ENCODE data around the gene HOTAIR. TPM values are rescaled to one million over a fixed set of nuclear protein-coding genes. Genes with fewer than 3 reads are reported as not detected.

HOTAIR gene
- total RNA-seq, 1 donor, result not detected

DNA sequence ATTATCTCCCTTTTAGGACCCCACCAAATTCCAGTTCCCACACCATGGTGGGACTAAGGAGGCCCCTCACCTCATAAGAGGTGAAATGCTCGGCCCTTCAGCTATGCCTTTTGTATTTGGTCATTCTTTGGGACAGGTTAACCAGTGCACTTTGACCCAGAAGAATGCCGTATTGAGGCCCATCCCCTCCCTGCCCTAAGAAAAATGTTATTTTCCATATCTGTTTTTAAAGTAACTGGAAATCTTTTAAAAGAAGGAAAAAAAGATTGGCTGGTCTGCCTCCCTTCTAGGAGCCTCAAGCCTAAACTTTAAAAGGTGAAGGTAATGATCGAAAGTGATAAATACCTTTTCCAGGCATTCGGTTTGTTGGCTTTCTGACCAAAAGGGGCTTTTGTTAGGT, 41.8 kb downstream of the HOTAIR start:
- TF ChIP-seq, protein P1, sequence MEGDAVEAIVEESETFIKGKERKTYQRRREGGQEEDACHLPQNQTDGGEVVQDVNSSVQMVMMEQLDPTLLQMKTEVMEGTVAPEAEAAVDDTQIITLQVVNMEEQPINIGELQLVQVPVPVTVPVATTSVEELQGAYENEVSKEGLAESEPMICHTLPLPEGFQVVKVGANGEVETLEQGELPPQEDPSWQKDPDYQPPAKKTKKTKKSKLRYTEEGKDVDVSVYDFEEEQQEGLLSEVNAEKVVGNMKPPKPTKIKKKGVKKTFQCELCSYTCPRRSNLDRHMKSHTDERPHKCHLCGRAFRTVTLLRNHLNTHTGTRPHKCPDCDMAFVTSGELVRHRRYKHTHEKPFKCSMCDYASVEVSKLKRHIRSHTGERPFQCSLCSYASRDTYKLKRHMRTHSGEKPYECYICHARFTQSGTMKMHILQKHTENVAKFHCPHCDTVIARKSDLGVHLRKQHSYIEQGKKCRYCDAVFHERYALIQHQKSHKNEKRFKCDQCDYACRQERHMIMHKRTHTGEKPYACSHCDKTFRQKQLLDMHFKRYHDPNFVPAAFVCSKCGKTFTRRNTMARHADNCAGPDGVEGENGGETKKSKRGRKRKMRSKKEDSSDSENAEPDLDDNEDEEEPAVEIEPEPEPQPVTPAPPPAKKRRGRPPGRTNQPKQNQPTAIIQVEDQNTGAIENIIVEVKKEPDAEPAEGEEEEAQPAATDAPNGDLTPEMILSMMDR (IDR thresholded peaks at IDR 0.05; ENCODE audit: insufficient read depth, low read length), result no peak
- DNase-seq (ENCODE audit: low read depth), result no peak
- H3K4me3 ChIP-seq (ENCODE audit: low read depth, low read length), result no peak overlapping the region

DNA sequence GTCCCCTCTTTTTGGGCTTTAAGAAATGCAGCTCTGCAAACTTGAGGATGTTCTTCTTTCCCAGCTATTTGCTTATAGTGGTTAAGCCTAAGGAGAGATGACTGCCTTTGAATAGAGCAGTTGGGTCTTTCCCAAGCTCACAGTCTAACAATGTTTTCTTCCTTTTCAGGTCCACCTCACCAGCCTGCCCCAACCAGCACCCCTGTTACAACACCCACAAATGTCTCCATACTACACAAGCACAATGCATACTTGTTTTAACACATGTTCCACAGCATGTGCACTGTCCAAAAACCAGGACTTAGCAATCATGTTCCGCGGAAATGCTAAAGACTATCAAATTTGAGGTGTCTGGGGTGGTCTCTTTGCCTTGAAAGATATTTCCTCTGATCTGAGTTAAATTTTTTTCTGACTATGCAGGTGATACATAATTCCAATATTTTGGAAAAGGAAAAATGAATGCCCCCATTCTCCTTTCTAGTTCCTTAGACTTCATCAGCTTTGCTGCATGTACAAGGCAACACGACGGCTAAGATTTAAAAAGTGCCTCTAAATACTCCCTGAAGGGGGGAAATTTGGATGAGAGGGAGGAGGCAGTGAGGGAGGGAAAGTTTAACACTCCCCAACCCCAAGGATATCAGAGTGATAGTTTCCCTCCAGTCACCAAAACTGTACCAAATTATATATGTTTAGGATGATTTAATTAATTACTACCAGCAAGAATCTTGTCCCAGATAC, 42.7 kb downstream of the HOTAIR start:
- no peak for DNase-seq (ENCODE audit: low read depth)
- TF ChIP-seq, protein P1 (IDR thresholded peaks at IDR 0.05; ENCODE audit: insufficient read depth, low read length), result no peak
- H3K4me3 ChIP-seq (ENCODE audit: low read depth, low read length), result no peak overlapping the region

DNA sequence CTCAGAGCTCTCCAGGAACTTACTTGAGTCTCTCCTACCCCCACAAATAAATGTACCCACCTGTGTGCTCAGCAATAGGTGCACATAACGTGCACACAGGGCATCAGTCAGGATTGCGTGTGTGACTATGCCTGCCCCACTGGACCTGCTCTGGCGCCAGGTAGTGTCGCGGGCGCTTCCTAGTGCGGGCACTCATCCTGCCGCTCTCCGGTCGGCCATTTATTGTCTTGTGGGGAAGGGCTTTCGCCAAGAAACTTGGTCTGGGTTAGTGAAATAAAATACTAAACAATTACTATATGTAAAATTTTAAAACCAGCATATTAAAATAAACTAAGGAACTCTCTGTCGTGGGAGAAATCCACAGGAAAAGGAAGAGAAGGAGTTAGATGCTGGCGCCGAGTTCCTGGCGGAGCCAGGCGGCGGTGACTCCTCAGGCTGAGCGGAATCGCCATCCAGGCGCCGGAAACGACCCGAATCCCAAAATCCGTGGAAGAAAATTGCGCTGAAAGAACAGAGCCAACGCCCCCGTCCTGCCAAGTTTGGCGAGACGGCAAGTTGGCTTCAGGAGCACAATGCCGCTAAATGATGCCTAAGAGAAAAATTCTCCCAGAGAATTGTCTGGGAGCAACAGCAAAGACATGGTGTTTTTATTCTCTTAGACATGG, 44.0 kb downstream of the HOTAIR start:
- H3K4me3 ChIP-seq (ENCODE audit: low read depth, low read length), result no peak overlapping the region
- TF ChIP-seq, protein P1 (IDR thresholded peaks at IDR 0.05; ENCODE audit: insufficient read depth, low read length), result no peak
- DNase-seq (ENCODE audit: low read depth), result no peak

DNA sequence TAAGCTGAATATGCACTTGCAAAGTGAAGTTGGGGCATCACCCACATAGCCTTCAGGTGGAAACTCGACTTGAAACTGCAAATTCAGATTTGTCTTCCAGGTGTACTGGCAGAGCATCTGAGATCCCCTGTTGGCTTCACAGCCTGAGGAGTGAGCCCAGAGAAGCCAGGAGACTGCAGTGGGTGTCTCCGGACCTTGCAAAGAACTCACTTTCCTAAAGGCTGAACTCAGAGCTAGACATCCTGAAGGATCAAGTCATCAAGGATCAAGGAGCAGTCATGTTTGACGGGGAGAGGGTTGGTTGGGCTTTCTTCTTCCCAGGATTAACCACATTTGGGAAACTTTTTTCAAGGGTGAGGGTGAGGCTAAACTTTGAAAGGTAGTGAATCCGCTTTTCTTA, 45.2 kb downstream of the HOTAIR start:
- no peak for DNase-seq (ENCODE audit: low read depth)
- TF ChIP-seq, protein P1 (IDR thresholded peaks at IDR 0.05; ENCODE audit: insufficient read depth, low read length), result no peak

DNA sequence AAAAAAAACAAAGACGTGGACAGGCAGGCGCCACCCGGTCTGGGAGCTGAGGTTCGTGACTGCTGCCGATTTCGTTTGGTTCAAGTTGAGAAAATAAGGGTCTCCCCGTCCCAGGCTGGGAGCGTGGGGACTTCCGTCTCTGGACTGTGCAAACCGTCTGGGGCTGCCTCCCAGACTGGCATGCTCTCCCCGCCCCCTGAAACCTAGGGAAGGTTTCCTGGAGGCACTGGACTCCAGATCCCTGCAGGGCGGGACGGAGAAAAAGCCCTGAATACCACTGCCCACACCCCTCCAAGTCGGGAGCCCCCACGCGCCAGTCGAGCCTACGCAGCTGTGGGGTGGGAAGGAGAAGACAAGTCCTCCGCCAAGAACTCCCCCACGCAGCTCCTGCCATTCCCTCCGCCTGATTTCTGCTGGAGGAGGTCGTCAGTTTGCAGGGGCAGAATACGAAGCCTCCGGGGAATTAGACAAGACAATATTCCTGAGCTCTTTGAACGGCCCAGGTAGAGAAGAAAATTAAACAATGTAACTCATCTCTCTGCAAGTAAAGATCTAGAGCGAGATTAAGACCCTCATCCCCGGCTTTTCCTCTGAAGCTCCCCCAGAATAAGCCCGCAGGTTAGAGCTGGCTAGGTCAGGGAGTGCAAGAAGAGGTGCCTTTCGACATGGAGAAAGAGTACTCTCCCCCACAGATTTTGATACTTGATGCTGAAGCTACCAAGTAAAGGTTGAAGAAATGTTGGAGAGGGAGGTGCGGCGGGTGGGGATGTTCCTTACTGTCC, 46.5 kb downstream of the HOTAIR start:
- H3K4me3 ChIP-seq (ENCODE audit: low read depth, low read length), result no peak overlapping the region
- TF ChIP-seq, protein P1 (IDR thresholded peaks at IDR 0.05; ENCODE audit: insufficient read depth, low read length), result no peak
- no peak for DNase-seq (ENCODE audit: low read depth)

More for the DNA sequence above, 45.2 kb downstream of the HOTAIR start:
- H3K4me3 ChIP-seq (ENCODE audit: low read depth, low read length), result no peak overlapping the region

DNA sequence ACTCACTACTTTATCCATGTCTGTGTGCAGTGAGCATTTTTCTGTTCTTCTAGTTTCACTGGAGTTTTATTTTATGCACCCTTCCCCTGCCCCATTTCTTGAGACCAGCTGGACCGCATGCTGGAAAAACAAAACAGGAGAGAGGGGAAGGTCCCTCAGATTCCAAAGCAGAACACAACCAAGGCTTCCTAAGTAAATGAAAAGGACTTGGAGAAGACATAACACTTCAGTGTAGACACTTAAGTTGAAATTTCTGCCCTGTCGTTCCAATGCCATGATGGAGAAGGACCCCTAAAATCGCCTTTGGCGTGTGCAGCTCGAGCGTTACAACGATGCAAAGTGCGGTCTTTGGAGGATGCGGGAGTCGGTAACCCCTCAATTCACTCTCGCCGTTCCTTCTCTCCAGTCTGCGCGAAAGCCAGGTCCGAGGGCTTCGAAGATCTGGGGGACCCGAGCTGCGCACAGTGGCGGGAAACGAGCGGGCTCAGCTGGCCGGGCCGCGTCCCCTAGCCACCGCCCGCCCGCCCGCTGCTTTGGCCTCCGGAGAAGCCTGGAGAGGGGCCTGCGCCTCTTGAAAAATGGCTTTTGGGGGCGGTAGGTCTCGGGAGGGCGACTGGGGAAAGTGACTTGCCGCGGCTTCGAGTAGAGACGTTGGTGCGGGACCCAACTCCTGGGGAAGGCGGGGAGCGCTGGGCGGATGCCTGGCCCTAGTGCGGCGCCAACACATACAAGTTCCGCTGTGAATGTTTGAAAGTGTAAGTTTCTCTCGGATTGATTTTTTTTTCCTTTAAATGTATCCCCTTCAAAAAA, 47.3 kb downstream of the HOTAIR start:
- TF ChIP-seq, protein P1 (IDR thresholded peaks at IDR 0.05; ENCODE audit: insufficient read depth, low read length), result no peak
- no peak for DNase-seq (ENCODE audit: low read depth)
- H3K4me3 ChIP-seq (ENCODE audit: low read depth, low read length), result no peak overlapping the region
